WTC11 (cell line): ENCODE data around the gene PDE5A. TPM values are rescaled to one million over a fixed set of nuclear protein-coding genes. Genes with fewer than 3 reads are reported as not detected.

Source experiments
- ATAC-seq: fragments of 200-7000 bp; cut with Tn5 transposase; 2 replicates; pipeline ENCODE4 v1.10.0; 2021; ENCODE audit warnings: mild to moderate bottlenecking, moderate library complexity
- CTCF ChIA-PET: fragments of 300-600 bp; sonication (Branson Sonifier 250); formaldehyde crosslinking; loops from one replicate; lab custom pipeline; 2021; ENCODE audit warnings: antibody characterized with exemption; lab: Charles Lee
- POLR2A ChIA-PET: fragments of 350-600 bp; sonication (Branson Sonifier 250); formaldehyde crosslinking; loops from one replicate; lab custom pipeline; 2021; ENCODE audit warnings: antibody characterized with exemption; lab: Charles Lee
- DNase-seq: peaks from one replicate; pipeline ENCODE4 v3.0.0; 2021; ENCODE audit warnings: low spot score
- H3K27ac Mint-ChIP-seq: 2 replicates; pipeline ENCODE4 v1.8.0; 2021; ENCODE audit warnings: mixed read lengths
- H3K27me3 Mint-ChIP-seq: 2 replicates; pipeline ENCODE4 v1.8.0; 2021; ENCODE audit warnings: low read depth, mild to moderate bottlenecking, moderate library complexity, mixed read lengths
- H3K36me3 Mint-ChIP-seq: 2 replicates; pipeline ENCODE4 v1.8.0; 2021; ENCODE audit warnings: mixed read lengths
- H3K4me1 Mint-ChIP-seq: 2 replicates; pipeline ENCODE4 v1.8.0; 2022; ENCODE audit warnings: mixed read lengths
- H3K4me3 Mint-ChIP-seq: 2 replicates; pipeline ENCODE4 v1.8.0; 2021; ENCODE audit warnings: mild to moderate bottlenecking, moderate library complexity, mixed read lengths
- H3K9me3 Mint-ChIP-seq: 2 replicates; pipeline ENCODE4 v1.8.0; 2021; ENCODE audit warnings: mixed read lengths
- CBFB ChIP-seq: sonication (generic); formaldehyde crosslinking; IDR thresholded peaks from 2 replicates; pipeline ENCODE4 v1.8.1; 2022; ENCODE audit warnings: mild to moderate bottlenecking, low read depth, missing genetic modification reagents
- E2F1 ChIP-seq: sonication (generic); formaldehyde crosslinking; IDR thresholded peaks from 2 replicates; pipeline ENCODE4 v1.8.0; 2022; ENCODE audit warnings: mild to moderate bottlenecking, missing genetic modification reagents
- E2F4 ChIP-seq: sonication (generic); formaldehyde crosslinking; IDR thresholded peaks from 2 replicates; pipeline ENCODE4 v1.8.1; 2022; ENCODE audit warnings: low read depth, mild to moderate bottlenecking, moderate library complexity, missing genetic modification reagents, borderline replicate concordance
- ERG ChIP-seq: fragments of 250-450 bp; sonication (Bioruptor Pico); IDR thresholded peaks from 2 replicates; pipeline ENCODE4 v1.8.0; 2021; ENCODE audit warnings: mild to moderate bottlenecking
- ESRRA ChIP-seq: sonication (generic); formaldehyde crosslinking; IDR thresholded peaks from 2 replicates; pipeline ENCODE4 v1.8.1; 2022; ENCODE audit warnings: mild to moderate bottlenecking, missing genetic modification reagents, borderline replicate concordance
- ETV6 ChIP-seq: sonication (generic); formaldehyde crosslinking; IDR thresholded peaks from 2 replicates; pipeline ENCODE4 v1.8.1; 2022; ENCODE audit warnings: mild to moderate bottlenecking, missing genetic modification reagents
- IRF1 ChIP-seq: sonication (generic); formaldehyde crosslinking; IDR thresholded peaks from 2 replicates; pipeline ENCODE4 v1.8.0; 2023; ENCODE audit warnings: missing genetic modification reagents
- IRF2 ChIP-seq: sonication (generic); formaldehyde crosslinking; IDR thresholded peaks from 2 replicates; pipeline ENCODE4 v1.8.0; 2022; ENCODE audit warnings: low read depth, missing genetic modification reagents, borderline replicate concordance
- MAX ChIP-seq: sonication (generic); formaldehyde crosslinking; IDR thresholded peaks from 2 replicates; pipeline ENCODE4 v1.8.0; 2022; ENCODE audit warnings: mild to moderate bottlenecking, missing genetic modification reagents
- MLX ChIP-seq: sonication (generic); formaldehyde crosslinking; IDR thresholded peaks from 2 replicates; pipeline ENCODE4 v1.8.1; 2023; ENCODE audit warnings: mild to moderate bottlenecking, missing genetic modification reagents, moderate library complexity
- NFYB ChIP-seq: sonication (generic); formaldehyde crosslinking; conservative IDR thresholded peaks from 2 replicates; pipeline ENCODE4 v1.8.0; 2022; ENCODE audit warnings: low read depth, missing genetic modification reagents
- NR1H2 ChIP-seq: sonication (generic); formaldehyde crosslinking; IDR thresholded peaks from 2 replicates; pipeline ENCODE4 v1.9.0; 2021; ENCODE audit warnings: mild to moderate bottlenecking, moderate library complexity, missing genetic modification reagents
- NR2C2 ChIP-seq: sonication (generic); formaldehyde crosslinking; IDR thresholded peaks from 2 replicates; pipeline ENCODE4 v1.8.0; 2022; ENCODE audit warnings: mild to moderate bottlenecking, missing genetic modification reagents
- PREB ChIP-seq: sonication (generic); formaldehyde crosslinking; IDR thresholded peaks from 2 replicates; pipeline ENCODE4 v1.8.1; 2022; ENCODE audit warnings: mild to moderate bottlenecking, missing genetic modification reagents, moderate library complexity, borderline replicate concordance
- RORB ChIP-seq: fragments of 250-450 bp; sonication (Bioruptor Pico); IDR thresholded peaks from 2 replicates; pipeline ENCODE4 v1.9.0; 2021; ENCODE audit warnings: mild to moderate bottlenecking
- SMAD3 ChIP-seq: sonication (generic); formaldehyde crosslinking; IDR thresholded peaks from 2 replicates; pipeline ENCODE4 v1.8.0; 2022; ENCODE audit warnings: missing genetic modification reagents, mild to moderate bottlenecking, borderline replicate concordance
- SP1 ChIP-seq: sonication (generic); formaldehyde crosslinking; conservative IDR thresholded peaks from 2 replicates; pipeline ENCODE4 v1.8.1; 2022; ENCODE audit warnings: missing genetic modification reagents
- TP53 ChIP-seq: sonication (generic); formaldehyde crosslinking; IDR thresholded peaks from 2 replicates; pipeline ENCODE4 v1.8.1; 2023; ENCODE audit warnings: mild to moderate bottlenecking, missing genetic modification reagents
- ZNF121 ChIP-seq: sonication (generic); formaldehyde crosslinking; IDR thresholded peaks from 2 replicates; pipeline ENCODE4 v1.8.0; 2023; ENCODE audit warnings: missing genetic modification reagents
- ZNF138 ChIP-seq: sonication (generic); formaldehyde crosslinking; conservative IDR thresholded peaks from 2 replicates; pipeline ENCODE4 v1.8.1; 2022; ENCODE audit warnings: mild to moderate bottlenecking, moderate library complexity, missing genetic modification reagents
- ZNF281 ChIP-seq: sonication (generic); formaldehyde crosslinking; IDR thresholded peaks from 2 replicates; pipeline ENCODE4 v1.8.0; 2023; ENCODE audit warnings: mild to moderate bottlenecking, missing genetic modification reagents
- ZNF317 ChIP-seq: sonication (generic); formaldehyde crosslinking; IDR thresholded peaks from 2 replicates; pipeline ENCODE4 v1.8.1; 2023; ENCODE audit warnings: low read depth, mild to moderate bottlenecking, moderate library complexity, missing genetic modification reagents, borderline replicate concordance
- total RNA-seq: library from RNA; stranded (reverse); gene quantifications from 3 replicates; pipeline ENCODE4 v1.2.3, GENCODE V29; 2021

The PDE5A gene
- total RNA-seq, 1 experiment from 2014 or later, result 25.6 TPM

GRCh38 chr4:119523399-119523798, 105.2 kb downstream of the PDE5A start (continued):
- no peak for TF ChIP-seq ZNF281
- no peak for TF ChIP-seq ZNF138 (CRISPR knock-in tag)
- no peak for TF ChIP-seq IRF1
- no peak for TF ChIP-seq E2F4 (CRISPR knock-in tag)
- no peak for TF ChIP-seq NR1H2 (CRISPR knock-in tag)
- TF ChIP-seq CBFB (CRISPR knock-in tag), result no peak
- no peak for TF ChIP-seq SP1 (CRISPR knock-in tag)

GRCh38 chr4:119521268-119521667, 107.3 kb downstream of the PDE5A start:
- Mint-ChIP-seq H3K27me3 (no peaks in the 10 kb centered on the region), H3K27ac (no peak overlapping the region), H3K4me3 (no peak overlapping the region), H3K4me1 (peaks cover 16% of the 10 kb centered on the region), H3K9me3 (no peaks in the 10 kb centered on the region), H3K36me3 (peaks cover 28% of the 10 kb centered on the region)
- ATAC-seq, result no peak
- POLR2A ChIA-PET, result no interaction called here
- CTCF ChIA-PET, result no interaction called here
- DNase-seq, result no peak
- TF ChIP-seq SMAD3 (CRISPR knock-in tag) (no peak), IRF2 (CRISPR knock-in tag) (no peak), PREB (CRISPR knock-in tag) (no peak), NFYB (CRISPR knock-in tag) (no peak), TP53 (CRISPR knock-in tag) (no peak), ETV6 (CRISPR knock-in tag) (no peak), NR2C2 (no peak), ESRRA (CRISPR knock-in tag) (no peak), RORB (no peak), MLX (CRISPR knock-in tag) (no peak), NR1H2 (CRISPR knock-in tag) (no peak), ZNF317 (CRISPR knock-in tag) (no peak), ZNF121 (CRISPR knock-in tag) (no peak), ERG (CRISPR knock-in tag) (no peak), MAX (CRISPR knock-in tag) (no peak), IRF1 (no peak), E2F1 (CRISPR knock-in tag) (no peak)
